Umbilical cord (tissue), 2 donors: ENCODE data around the gene FAM163A. TPM values are rescaled to one million over a fixed set of nuclear protein-coding genes. Genes with fewer than 3 reads are reported as not detected.
"Not testable (repeated sequence)": the region's sequence is repeated elsewhere in the genome, so short reads cannot be mapped to it uniquely, and the experiment has no call there.

Experiments used
- DNase-seq: peaks from one replicate; pipeline ENCODE4 v3.0.0-alpha.2; 2015; ENCODE audit warnings: low spot score
- total RNA-seq: library from RNA; depleted of rRNA; stranded (reverse); fragments of >200 nt; gene quantifications from one replicate; pipeline ENCODE4 v1.2.3, GENCODE V29; 2014; ENCODE audit warnings: low replicate concordance; ENCODE audit not compliant: insufficient read depth

The FAM163A gene
- total RNA-seq, 1 donor from 2014 or later: 3.6 TPM

DNA sequence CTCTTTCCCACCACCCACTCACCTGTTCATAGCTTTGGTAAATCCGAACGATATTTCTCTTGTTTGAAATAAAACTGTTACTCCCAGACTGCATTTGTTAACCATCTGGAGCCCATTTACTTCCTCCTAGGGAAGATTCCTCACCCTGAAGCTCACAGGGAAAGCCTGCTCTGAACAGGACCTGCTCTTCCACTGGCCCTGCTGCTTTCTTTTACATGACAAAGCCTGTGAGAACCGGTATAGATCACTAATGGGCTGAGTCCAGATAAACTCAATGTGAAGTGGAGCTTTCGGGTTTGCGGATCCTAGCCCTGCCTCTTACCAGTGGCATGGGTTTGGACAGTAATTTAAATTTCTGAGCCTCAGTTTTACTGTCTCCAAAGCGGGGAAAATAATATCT, 45.2 kb downstream of the FAM163A start:
- no peak for DNase-seq

- DNase-seq: peak; percentile 40
Measured at GRCh38 chr1:179793281-179793680, 50.2 kb downstream of the FAM163A start.

GRCh38 chr1:179794146-179794545, 51.1 kb downstream of the FAM163A start:
- DNase-seq: no peak

DNA sequence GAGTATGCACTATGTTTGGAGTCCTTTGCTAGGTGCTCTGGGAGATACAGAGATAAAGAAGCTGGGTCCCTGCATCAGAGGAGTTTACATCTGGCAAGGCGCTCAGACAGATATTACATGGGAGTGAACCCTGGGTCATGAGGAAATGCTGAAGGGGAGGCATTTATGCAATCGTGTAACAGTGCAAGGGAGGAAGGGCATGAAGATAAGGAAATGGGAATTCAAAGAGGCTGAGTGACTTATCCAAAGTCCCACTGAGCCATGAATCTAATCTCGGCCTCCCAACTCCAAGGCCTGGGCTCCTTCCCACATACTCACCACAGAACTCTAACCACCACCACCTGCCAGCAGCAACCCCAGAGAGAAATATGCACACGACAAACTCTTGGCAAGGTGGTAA, 51.6 kb downstream of the FAM163A start:
- DNase-seq: peak; percentile 91

GRCh38 chr1:179798213-179798863, 55.2 kb downstream of the FAM163A start:
- no peak for DNase-seq

GRCh38 chr1:179798864-179799516, 55.9 kb downstream of the FAM163A start:
- DNase-seq: no peak

DNA sequence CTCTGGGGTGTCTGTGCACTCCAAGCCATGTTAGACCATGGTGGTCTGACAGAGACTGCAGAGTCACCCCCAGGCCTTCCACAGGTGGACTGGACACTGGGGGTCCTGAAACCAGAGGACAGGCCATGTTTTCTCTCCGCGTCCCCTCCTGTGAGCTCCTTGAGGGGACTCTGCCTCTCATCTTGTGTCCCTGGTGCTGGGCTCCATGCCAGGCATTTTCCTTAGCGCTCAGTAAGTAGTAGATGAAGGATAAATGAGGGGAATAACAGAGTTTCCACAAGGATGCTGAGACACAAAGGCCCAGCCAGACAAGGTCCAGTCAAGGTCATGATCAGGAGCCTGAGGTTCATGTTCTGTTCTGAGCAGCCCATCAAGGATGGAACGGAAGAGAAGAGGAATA, 57.4 kb downstream of the FAM163A start:
- DNase-seq: no peak

- no peak for DNase-seq
Measured at GRCh38 chr1:179803104-179803503, 60.0 kb downstream of the FAM163A start.

GRCh38 chr1:179803918-179804317, 60.8 kb downstream of the FAM163A start:
- DNase-seq: peak; percentile 44

DNA sequence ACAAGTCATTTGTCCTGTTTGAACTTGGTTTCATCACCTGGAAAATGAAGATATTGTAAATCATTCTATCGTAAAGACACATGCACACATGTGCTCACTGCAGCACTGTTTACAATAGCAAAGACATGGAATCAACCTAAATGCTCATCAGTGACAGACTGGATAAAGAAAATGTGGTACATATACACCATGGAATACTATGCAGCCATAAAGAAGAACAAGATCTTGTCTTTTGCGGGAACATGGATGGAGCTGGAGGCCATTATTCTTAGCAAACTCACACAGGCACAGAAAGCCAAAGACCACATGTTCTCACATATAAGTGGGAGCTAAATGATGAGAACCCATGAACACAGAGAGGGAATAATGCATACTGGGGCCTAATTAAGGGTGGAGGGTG, 61.3 kb downstream of the FAM163A start:
- not testable (repeated sequence) for DNase-seq

GRCh38 chr1:179805291-179806195, 62.5 kb downstream of the FAM163A start:
- no peak for DNase-seq

GRCh38 chr1:179806333-179806732, 63.2 kb downstream of the FAM163A start:
- DNase-seq: no peak

DNA sequence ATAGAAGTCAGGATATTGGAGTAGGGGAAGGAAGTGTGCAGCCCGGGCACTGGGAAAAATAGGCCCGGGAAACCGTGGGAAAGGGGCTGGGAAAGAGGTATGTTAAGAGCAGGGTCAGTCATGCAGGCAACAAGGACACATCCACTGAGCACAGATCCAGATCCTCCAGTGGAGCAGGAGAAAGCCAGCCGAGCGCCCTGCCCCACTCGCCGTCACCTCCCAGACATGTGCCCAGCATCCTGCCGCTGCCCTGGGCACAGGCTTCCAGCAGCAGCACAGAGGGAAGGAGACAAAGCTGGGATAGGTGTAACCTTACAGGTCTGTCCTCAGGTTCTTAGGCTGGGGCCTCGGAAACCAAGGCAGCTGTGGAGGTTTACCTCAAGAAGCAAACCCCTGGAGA, 64.2 kb downstream of the FAM163A start:
- no peak for DNase-seq

DNA sequence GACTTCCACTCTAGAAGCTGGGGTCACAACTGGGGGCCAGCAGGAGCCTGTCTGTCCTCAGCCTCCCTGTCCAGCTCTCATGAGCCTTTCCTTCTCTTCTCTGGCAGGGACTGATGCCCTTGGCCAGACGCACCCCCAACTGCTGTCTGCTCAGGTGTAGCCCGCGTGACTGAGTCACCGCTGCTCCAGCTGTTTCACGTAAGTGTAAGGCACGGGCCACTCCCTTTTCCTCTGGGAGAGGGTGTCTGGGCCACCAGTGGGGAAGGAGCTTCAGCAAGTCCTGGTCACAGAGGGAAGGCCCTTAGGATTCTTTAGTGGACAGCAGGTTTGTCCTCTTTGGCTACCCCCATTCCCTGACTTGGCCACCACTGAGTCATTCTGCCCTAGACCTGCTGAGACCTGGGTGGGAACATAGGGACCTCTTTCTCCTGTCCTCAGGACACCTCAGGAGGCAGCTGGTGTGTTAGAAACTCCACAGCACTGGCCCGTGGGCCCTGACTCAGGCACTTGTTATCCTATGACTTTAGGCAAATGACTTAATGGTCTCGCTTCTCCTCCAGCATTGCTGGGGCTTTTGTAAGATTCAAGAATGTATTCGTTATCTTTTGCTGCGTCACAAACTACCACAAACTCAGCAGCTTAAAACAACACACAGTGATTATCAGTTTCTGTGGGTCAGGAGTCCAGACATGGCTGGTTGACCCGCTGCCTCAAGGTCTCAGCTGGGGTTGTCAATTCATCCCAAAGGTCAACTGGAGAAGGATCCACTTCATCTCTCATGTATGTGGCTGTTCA, 64.8 kb downstream of the FAM163A start:
- no peak for DNase-seq

GRCh38 chr1:179808503-179808902, 65.4 kb downstream of the FAM163A start:
- no peak for DNase-seq

GRCh38 chr1:179809506-179810366, 66.6 kb downstream of the FAM163A start:
- DNase-seq: peak; percentile 73

DNA sequence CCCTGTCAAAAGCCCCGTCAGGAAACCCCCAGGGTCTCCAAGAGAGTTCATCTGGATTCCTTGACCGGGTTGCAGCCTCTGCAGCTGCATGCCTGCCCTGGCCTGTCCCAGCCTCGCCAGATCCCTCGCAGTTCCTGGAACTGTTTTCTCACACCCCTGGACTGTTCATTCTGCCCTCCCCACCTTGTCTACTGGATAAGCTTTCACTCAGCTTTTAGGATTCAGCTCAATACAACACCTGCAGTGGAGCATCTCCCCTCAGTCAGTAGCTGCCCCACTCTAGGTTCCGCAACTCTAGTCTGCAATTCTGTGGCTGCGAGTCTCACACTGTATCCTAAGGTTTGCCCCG, 67.2 kb downstream of the FAM163A start:
- no peak for DNase-seq

- DNase-seq: no peak
Measured at GRCh38 chr1:179812501-179813292, 69.6 kb downstream of the FAM163A start.

GRCh38 chr1:179813626-179814545, 70.8 kb downstream of the FAM163A start:
- no peak for DNase-seq
